Measurements from ENCODE around the gene GPR15LG.

GPR15LG gene

GRCh38 chr10:84212014-84212413 is 38.4 kb downstream of the GPR15LG start:
- in situ Hi-C loops (cut with MboI; ENCODE audit: low sequenced_read_pairs), result no loop called here

- in situ Hi-C loops (cut with MboI; ENCODE audit: low sequenced_read_pairs), result no loop called here
Observed at GRCh38 chr10:84213076-84213475, 39.5 kb downstream of the GPR15LG start.

GRCh38 chr10:84214046-84214572 is 40.5 kb downstream of the GPR15LG start:
- in situ Hi-C loops (cut with MboI; ENCODE audit: low sequenced_read_pairs), result no loop called here

GRCh38 chr10:84214612-84215235 is 41.1 kb downstream of the GPR15LG start:
- in situ Hi-C loops (cut with MboI; ENCODE audit: low sequenced_read_pairs), result no loop called here

- in situ Hi-C loops (cut with MboI; ENCODE audit: low sequenced_read_pairs), result no loop called here
Observed at GRCh38 chr10:84216834-84217233, 43.2 kb downstream of the GPR15LG start.

- in situ Hi-C loops (cut with MboI; ENCODE audit: low sequenced_read_pairs), result no loop called here
Observed at GRCh38 chr10:84217746-84218145, 44.1 kb downstream of the GPR15LG start.

- in situ Hi-C loops (cut with MboI; ENCODE audit: low sequenced_read_pairs), result no loop called here
Observed at GRCh38 chr10:84221916-84222315, 48.3 kb downstream of the GPR15LG start.

GRCh38 chr10:84224411-84225028 is 50.9 kb downstream of the GPR15LG start:
- in situ Hi-C loops (cut with MboI; ENCODE audit: low sequenced_read_pairs), result no loop called here

- in situ Hi-C loops (cut with MboI; ENCODE audit: low sequenced_read_pairs), result no loop called here
Observed at GRCh38 chr10:84225427-84226173, 52.0 kb downstream of the GPR15LG start, which contains the start of gene LRIT2. TSS of gene LRIT2 (minus strand) at chr10:84225544. CDS start at chr10:84225520, 24 bp downstream.

- in situ Hi-C loops (cut with MboI; ENCODE audit: low sequenced_read_pairs), result no loop called here
Observed at GRCh38 chr10:84226616-84227015, 53.0 kb downstream of the GPR15LG start.

GRCh38 chr10:84227810-84228209 is 54.2 kb downstream of the GPR15LG start:
- in situ Hi-C loops (cut with MboI; ENCODE audit: low sequenced_read_pairs), result no loop called here

GRCh38 chr10:84230359-84230758 is 56.8 kb downstream of the GPR15LG start:
- in situ Hi-C loops (cut with MboI; ENCODE audit: low sequenced_read_pairs), result no loop called here

GRCh38 chr10:84232376-84232775 is 58.8 kb downstream of the GPR15LG start:
- in situ Hi-C loops (cut with MboI; ENCODE audit: low sequenced_read_pairs), result no loop called here

- in situ Hi-C loops (cut with MboI; ENCODE audit: low sequenced_read_pairs), result no loop called here
Observed at GRCh38 chr10:84233940-84234339, 60.3 kb downstream of the GPR15LG start.

- in situ Hi-C loops (cut with MboI; ENCODE audit: low sequenced_read_pairs), result no loop called here
Observed at GRCh38 chr10:84234479-84234878, 60.9 kb downstream of the GPR15LG start.
